GM12878 (cell line): ENCODE measurements around the gene HEATR3. TPM values are rescaled to one million over a fixed set of nuclear protein-coding genes. Genes with fewer than 3 reads are reported as not detected.

Experiments
- ATAC-seq: fragments of 200-7000 bp; cut with Tn5 transposase; 3 replicates; pipeline ENCODE4 v1.9.1; 2020; ENCODE audit warnings: mild to moderate bottlenecking, moderate library complexity
- BruUV-seq: library from RNA; stranded (reverse); fragments of 400-500 nt; replicated peaks from 2 replicates; lab custom pipeline; 2021; lab: Mats Ljungman, UMichigan
- CTCF ChIA-PET: fragments of 300-600 bp; sonication (Branson Sonifier 250); formaldehyde crosslinking; extraction: SDS; loops from one replicate; lab custom pipeline; 2021; ENCODE audit warnings: inconsistent platforms; lab: Yijun Ruan, JAX
- POLR2A ChIA-PET: fragments of 350-600 bp; formaldehyde crosslinking; extraction: SDS; loops from one replicate; lab custom pipeline; 2021; ENCODE audit warnings: inconsistent platforms; lab: Charles Lee
- RAD21 ChIA-PET: fragments of 300-600 bp; sonication (Branson Sonifier 250); formaldehyde crosslinking; loops from one replicate; lab custom pipeline; 2023; ENCODE audit warnings: antibody characterized with exemption; ENCODE audit not compliant: unreplicated experiment; lab: Charles Lee
- SMC1A ChIA-PET: fragments of 300-600 bp; sonication (Branson Sonifier 250); formaldehyde crosslinking; loops from one replicate; lab custom pipeline; 2023; ENCODE audit not compliant: unreplicated experiment, uncharacterized antibody; lab: Charles Lee
- DNase-seq: peaks from one replicate; pipeline ENCODE4 v3.0.0-alpha.2; 2011; ENCODE audit warnings: low read depth, low spot score
- FAIRE-seq: peaks from 3 replicates; lab custom pipeline; 2011; peaks lifted over from hg19 to GRCh38; lab: Jason Lieb, UNC
- H2AFZ ChIP-seq: 2 replicates; pipeline ENCODE4 v1.6.0; 2011; ENCODE audit warnings: low read depth, low read length, control low read depth; ENCODE audit not compliant: control insufficient read depth
- H3K27ac ChIP-seq: 2 replicates; pipeline ENCODE4 v1.5.1; 2011; ENCODE audit warnings: control low read depth; ENCODE audit not compliant: control insufficient read depth, insufficient read depth
- H3K27me3 ChIP-seq, 2 experiments: replicated peaks in 1 of 2; 2 replicates each; pipeline versions ENCODE4 v1.6.0 to v1.6.1; 2011; ENCODE audit warnings: low read length in 1 of 2; ENCODE audit not compliant: control insufficient read depth in 2 of 2, insufficient read depth in 2 of 2
- H3K36me3 ChIP-seq, 2 experiments: 2 replicates each; pipeline ENCODE4 v1.5.1; 2011; ENCODE audit warnings: low read length in 1 of 2; ENCODE audit not compliant: control insufficient read depth in 2 of 2, insufficient read depth in 2 of 2
- H3K4me1 ChIP-seq: 2 replicates; pipeline ENCODE4 v1.6.1; 2011; ENCODE audit warnings: mild to moderate bottlenecking, low read length, moderate library complexity, mixed read lengths; ENCODE audit not compliant: control insufficient read depth, insufficient read depth
- H3K4me2 ChIP-seq: 2 replicates; pipeline ENCODE4 v1.6.0; 2011; ENCODE audit warnings: control low read depth; ENCODE audit not compliant: control insufficient read depth, insufficient read depth
- H3K4me3 ChIP-seq: fragments of 200-600 bp; sonication (generic); 2 replicates; pipeline ENCODE4 v1.5.1; 2016
- H3K79me2 ChIP-seq: 2 replicates; pipeline ENCODE4 v1.6.0; 2011; ENCODE audit warnings: low read length; ENCODE audit not compliant: control insufficient read depth, insufficient read depth
- H3K9ac ChIP-seq: 2 replicates; pipeline ENCODE4 v1.8.0; 2011; ENCODE audit warnings: low read length, control low read depth, mixed read lengths; ENCODE audit not compliant: control insufficient read depth, insufficient read depth
- H3K9me3 ChIP-seq: replicated peaks from 3 replicates; pipeline ENCODE4 v1.5.1; 2011; ENCODE audit warnings: mild to moderate bottlenecking, low read length; ENCODE audit not compliant: control insufficient read depth, insufficient read depth
- H4K20me1 ChIP-seq: 2 replicates; pipeline ENCODE4 v1.6.0; 2011; ENCODE audit not compliant: control insufficient read depth, insufficient read depth
- ASH2L ChIP-seq: fragments of 300-600, 200-600 bp; sonication (generic); IDR thresholded peaks from 2 replicates; pipeline ENCODE4 v1.6.1; 2017; ENCODE audit warnings: low read depth, mild to moderate bottlenecking, borderline replicate concordance
- EGR1 ChIP-seq, 2 experiments: IDR thresholded peaks; 1 replicate in 1 of 2; 2 replicates in 1 of 2; pipeline ENCODE4 v1.6.1; 2011 to 2012; ENCODE audit warnings: low read depth in 2 of 2, low read length in 2 of 2, borderline replicate concordance in 1 of 2, mild to moderate bottlenecking in 1 of 2, moderate library complexity in 1 of 2
- IRF4 ChIP-seq: IDR thresholded peaks from 2 replicates; pipeline ENCODE4 v1.6.1; 2011; ENCODE audit warnings: low read depth, low read length
- MTA2 ChIP-seq: fragments of 450-650 bp; IDR thresholded peaks from 2 replicates; pipeline ENCODE4 v1.6.1; 2016; ENCODE audit warnings: low read depth, mild to moderate bottlenecking, moderate library complexity
- MXI1 ChIP-seq: fragments of 150-350 bp; IDR thresholded peaks from 2 replicates; pipeline ENCODE4 v1.6.1; 2011; ENCODE audit warnings: low read depth, mild to moderate bottlenecking, inconsistent platforms, low read length, improper control_type of control experiment
- RUNX3 ChIP-seq: IDR thresholded peaks from 2 replicates; pipeline ENCODE4 v1.6.1; 2012; ENCODE audit warnings: low read length, inconsistent platforms
- SKIL ChIP-seq: fragments of 450-650 bp; IDR thresholded peaks from 2 replicates; pipeline ENCODE4 v1.6.1; 2017; ENCODE audit warnings: mild to moderate bottlenecking, low read depth, inconsistent platforms; ENCODE audit not compliant: poor library complexity, severe bottlenecking
- SREBF2 ChIP-seq: IDR thresholded peaks from 2 replicates; pipeline ENCODE4 v1.6.1; 2012; ENCODE audit warnings: mild to moderate bottlenecking, low read length
- TAF1 ChIP-seq: IDR thresholded peaks from 2 replicates; pipeline ENCODE4 v1.6.1; 2011; ENCODE audit warnings: mild to moderate bottlenecking, low read depth, low read length, borderline replicate concordance
- TARDBP ChIP-seq: IDR thresholded peaks from 2 replicates; pipeline ENCODE4 v1.6.1; 2016; ENCODE audit warnings: borderline replicate concordance
- YBX1 ChIP-seq: fragments of 450-650 bp; IDR thresholded peaks from 2 replicates; pipeline ENCODE4 v1.6.1; 2016; ENCODE audit warnings: antibody characterized with exemption
- ZNF687 ChIP-seq: fragments of 450-650 bp; IDR thresholded peaks from 2 replicates; pipeline ENCODE4 v1.6.1; 2017; ENCODE audit warnings: mild to moderate bottlenecking, moderate library complexity
- WGBS: methylation state at CpG from one replicate; pipeline ENCODE4 v1.1.6; 2016; ENCODE audit warnings: low lambda C conversion rate; ENCODE audit not compliant: insufficient replicate concordance, insufficient coverage; ENCODE audit errors: missing lambda C conversion rate; 5-methylcytosine and 5-hydroxymethylcytosine counted together
- in situ Hi-C: fragments of 300-500 bp; cut with MboI; formaldehyde crosslinking; loops from 9 replicates; pipeline ENCODE4 v1.14.3; 2018; ENCODE audit warnings: mixed read lengths
- intact Hi-C: fragments of 100-400 bp; cut with micrococcal nuclease; formaldehyde crosslinking; loops from one replicate; pipeline ENCODE4 v1.14.2; 2022; ENCODE audit not compliant: unreplicated experiment
- polyA plus RNA-seq, 11 experiments: library from polyadenylated mRNA; depleted of rRNA in 4 of 11; unstranded in 6 of 11; stranded (reverse) in 5 of 11; fragments of >200 nt; fragmentation: Nextera tagmentation in 4 of 11; fragmentation: Illumina TruSeq in 1 of 11; extraction: Ambion mirVana in 4 of 11; extraction: Trizol in 1 of 11; gene quantifications; 1 replicate in 1 of 11; 2 replicates in 10 of 11; pipeline versions ENCODE4 v1.2.1 to v1.2.3, GENCODE V29; 2011 to 2016; ENCODE audit warnings: inconsistent platforms in 2 of 11, missing spikeins in 2 of 11, low read depth in 1 of 11
- total RNA-seq, 4 experiments: library from RNA; depleted of rRNA in 3 of 4; stranded (reverse); fragments of >200 nt in 3 of 4; fragmentation: Illumina TruSeq in 1 of 4; extraction: Trizol in 1 of 4; gene quantifications; 2 replicates each; pipeline versions ENCODE4 v1.2.1 to v1.2.3, GENCODE V29; 2013 to 2021
- TF ChIP-seq, protein P1 (sequence below): fragments of 450-650 bp; IDR thresholded peaks from 2 replicates; pipeline ENCODE4 v1.6.1; 2016; ENCODE audit warnings: mild to moderate bottlenecking
- TF ChIP-seq, protein P2 (sequence below): IDR thresholded peaks from 2 replicates; pipeline ENCODE4 v1.6.1; 2012; ENCODE audit warnings: low read depth, low read length, improper control_type of control experiment
- TF ChIP-seq, protein P3 (sequence below): fragments of 450-650 bp; IDR thresholded peaks from 2 replicates; pipeline ENCODE4 v1.6.1; 2014; ENCODE audit warnings: mild to moderate bottlenecking
- TF ChIP-seq, protein P4 (sequence below): IDR thresholded peaks from 2 replicates; pipeline ENCODE4 v1.6.1; 2012; ENCODE audit warnings: low read depth, low read length, improper control_type of control experiment

The HEATR3 gene
- total and polyA plus RNA-seq, 10 of the 15 experiments (the other 5 are each of a cell fraction or from before 2014, with no cell fraction given): 1.5 to 30.0 (median 17.7) TPM

DNA sequence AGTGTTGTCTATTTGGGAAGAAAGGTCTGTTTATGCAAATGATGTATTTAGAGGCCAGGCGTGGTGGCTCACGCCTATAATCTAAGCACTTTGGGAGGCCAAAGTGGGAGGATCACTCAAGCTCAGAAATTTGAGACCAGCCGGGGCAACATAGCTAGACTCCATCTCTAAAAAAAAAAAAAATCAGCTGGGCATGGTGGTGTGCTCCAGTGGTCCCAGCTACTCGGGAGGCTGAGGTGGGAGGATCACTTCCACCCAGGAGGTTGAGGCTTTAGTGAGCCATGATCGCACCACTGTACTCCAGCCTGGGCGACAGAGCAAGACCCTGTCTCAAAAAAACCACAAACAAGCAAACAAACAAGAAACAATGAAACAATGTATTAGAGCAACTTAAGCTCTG, 18.9 kb upstream of the HEATR3 start:
- intact Hi-C loops: no loop called here
- no peaks in the 10 kb centered on the region for H4K20me1 ChIP-seq
- RAD21 ChIA-PET: no interaction called here
- POLR2A ChIA-PET: no interaction called here
- H3K36me3 ChIP-seq: no peaks in the 10 kb centered on the region
- BruUV-seq: no TSS peak
- no peak overlapping the region for H2AFZ ChIP-seq
- no peaks in the 10 kb centered on the region for H3K27me3 ChIP-seq
- H3K79me2 ChIP-seq: no peaks in the 10 kb centered on the region
- H3K9me3 ChIP-seq: no peaks in the 10 kb centered on the region
- no peak overlapping the region for H3K27ac ChIP-seq
- ATAC-seq: no peak
- no peak overlapping the region for H3K9ac ChIP-seq
- no peak for DNase-seq
- SMC1A ChIA-PET: interaction anchor here (1.4 kb wide), 1 partner anchor 16 kb away, joined by 3 read pairs; no protein-coding TSS in a partner anchor
- H3K4me3 ChIP-seq: no peak overlapping the region
- CTCF ChIA-PET: no interaction called here
- WGBS: 58% methylated on average over 6 of the region's 6 CpGs
- no peak for FAIRE-seq
- in situ Hi-C loops: no loop called here
- H3K4me1 ChIP-seq: no peaks in the 10 kb centered on the region
- no peak overlapping the region for H3K4me2 ChIP-seq
- TF ChIP-seq, protein P1, sequence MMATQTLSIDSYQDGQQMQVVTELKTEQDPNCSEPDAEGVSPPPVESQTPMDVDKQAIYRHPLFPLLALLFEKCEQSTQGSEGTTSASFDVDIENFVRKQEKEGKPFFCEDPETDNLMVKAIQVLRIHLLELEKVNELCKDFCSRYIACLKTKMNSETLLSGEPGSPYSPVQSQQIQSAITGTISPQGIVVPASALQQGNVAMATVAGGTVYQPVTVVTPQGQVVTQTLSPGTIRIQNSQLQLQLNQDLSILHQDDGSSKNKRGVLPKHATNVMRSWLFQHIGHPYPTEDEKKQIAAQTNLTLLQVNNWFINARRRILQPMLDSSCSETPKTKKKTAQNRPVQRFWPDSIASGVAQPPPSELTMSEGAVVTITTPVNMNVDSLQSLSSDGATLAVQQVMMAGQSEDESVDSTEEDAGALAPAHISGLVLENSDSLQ: no peak
- TF ChIP-seq MTA2: no peak
- no peak for TF ChIP-seq ASH2L
- TF ChIP-seq YBX1: no peak
- no peak for TF ChIP-seq MXI1
- TF ChIP-seq EGR1 (IDR thresholded peaks at IDR 0.05; ENCODE audit: borderline replicate concordance in 1 of 2, low read depth in 2 of 2, low read length in 2 of 2): no peak
- TF ChIP-seq TARDBP: no peak
- TF ChIP-seq TAF1: no peak
- TF ChIP-seq SKIL: no peak
- TF ChIP-seq IRF4: no peak
- no peak for TF ChIP-seq SREBF2
- TF ChIP-seq, protein P2, sequence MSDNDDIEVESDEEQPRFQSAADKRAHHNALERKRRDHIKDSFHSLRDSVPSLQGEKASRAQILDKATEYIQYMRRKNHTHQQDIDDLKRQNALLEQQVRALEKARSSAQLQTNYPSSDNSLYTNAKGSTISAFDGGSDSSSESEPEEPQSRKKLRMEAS: no peak
- TF ChIP-seq ZNF687: no peak
- no peak for TF ChIP-seq RUNX3
- TF ChIP-seq, protein P3, sequence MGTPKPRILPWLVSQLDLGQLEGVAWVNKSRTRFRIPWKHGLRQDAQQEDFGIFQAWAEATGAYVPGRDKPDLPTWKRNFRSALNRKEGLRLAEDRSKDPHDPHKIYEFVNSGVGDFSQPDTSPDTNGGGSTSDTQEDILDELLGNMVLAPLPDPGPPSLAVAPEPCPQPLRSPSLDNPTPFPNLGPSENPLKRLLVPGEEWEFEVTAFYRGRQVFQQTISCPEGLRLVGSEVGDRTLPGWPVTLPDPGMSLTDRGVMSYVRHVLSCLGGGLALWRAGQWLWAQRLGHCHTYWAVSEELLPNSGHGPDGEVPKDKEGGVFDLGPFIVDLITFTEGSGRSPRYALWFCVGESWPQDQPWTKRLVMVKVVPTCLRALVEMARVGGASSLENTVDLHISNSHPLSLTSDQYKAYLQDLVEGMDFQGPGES: no peak
- TF ChIP-seq, protein P4, sequence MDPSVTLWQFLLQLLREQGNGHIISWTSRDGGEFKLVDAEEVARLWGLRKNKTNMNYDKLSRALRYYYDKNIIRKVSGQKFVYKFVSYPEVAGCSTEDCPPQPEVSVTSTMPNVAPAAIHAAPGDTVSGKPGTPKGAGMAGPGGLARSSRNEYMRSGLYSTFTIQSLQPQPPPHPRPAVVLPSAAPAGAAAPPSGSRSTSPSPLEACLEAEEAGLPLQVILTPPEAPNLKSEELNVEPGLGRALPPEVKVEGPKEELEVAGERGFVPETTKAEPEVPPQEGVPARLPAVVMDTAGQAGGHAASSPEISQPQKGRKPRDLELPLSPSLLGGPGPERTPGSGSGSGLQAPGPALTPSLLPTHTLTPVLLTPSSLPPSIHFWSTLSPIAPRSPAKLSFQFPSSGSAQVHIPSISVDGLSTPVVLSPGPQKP: no peak
